Measurements from ENCODE around the gene KIAA1217.

The KIAA1217 gene

GRCh38 chr10:24251547-24251946 lies 42.6 kb downstream of the KIAA1217 start:
- no peak for DNase-seq

GRCh38 chr10:24254180-24254579 lies 45.2 kb downstream of the KIAA1217 start:
- no peak for DNase-seq

- no peak for DNase-seq
Measured at GRCh38 chr10:24255115-24255880, 46.4 kb downstream of the KIAA1217 start.

GRCh38 chr10:24255881-24256311 lies 47.0 kb downstream of the KIAA1217 start:
- DNase-seq, result no peak

- no peak for DNase-seq
Measured at GRCh38 chr10:24256619-24257107, 47.7 kb downstream of the KIAA1217 start.

- no peak for DNase-seq
Measured at GRCh38 chr10:24257588-24257987, 48.6 kb downstream of the KIAA1217 start.

- no peak for DNase-seq
Measured at GRCh38 chr10:24259365-24260130, 50.6 kb downstream of the KIAA1217 start.

GRCh38 chr10:24261627-24262026 lies 52.7 kb downstream of the KIAA1217 start:
- no peak for DNase-seq

GRCh38 chr10:24262929-24263590 lies 54.1 kb downstream of the KIAA1217 start:
- no peak for DNase-seq

GRCh38 chr10:24269476-24269875 lies 60.5 kb downstream of the KIAA1217 start:
- DNase-seq, result no peak

GRCh38 chr10:24272374-24272773 lies 63.4 kb downstream of the KIAA1217 start:
- DNase-seq, result no peak

- no peak for DNase-seq
Measured at GRCh38 chr10:24277277-24277676, 68.3 kb downstream of the KIAA1217 start.

GRCh38 chr10:24277771-24278170 lies 68.8 kb downstream of the KIAA1217 start:
- no peak for DNase-seq

- no peak for DNase-seq
Measured at GRCh38 chr10:24278176-24278889, 69.4 kb downstream of the KIAA1217 start.

- DNase-seq, result no peak
Measured at GRCh38 chr10:24279166-24279565, 70.2 kb downstream of the KIAA1217 start.

GRCh38 chr10:24287559-24288195 lies 78.7 kb downstream of the KIAA1217 start:
- no peak for DNase-seq

- no peak for DNase-seq
Measured at GRCh38 chr10:24288581-24288980, 79.6 kb downstream of the KIAA1217 start.

- DNase-seq, result no peak
Measured at GRCh38 chr10:24289235-24289634, 80.3 kb downstream of the KIAA1217 start.

GRCh38 chr10:24292304-24293293 lies 83.7 kb downstream of the KIAA1217 start:
- no peak for DNase-seq

- DNase-seq, result no peak
Measured at GRCh38 chr10:24299578-24300260, 90.8 kb downstream of the KIAA1217 start.
